Measurements from ENCODE around the gene PTGER1.
"Not testable (repeated sequence)": the region's sequence is repeated elsewhere in the genome, so short reads cannot be mapped to it uniquely, and the experiment has no call there.

The PTGER1 gene

DNA sequence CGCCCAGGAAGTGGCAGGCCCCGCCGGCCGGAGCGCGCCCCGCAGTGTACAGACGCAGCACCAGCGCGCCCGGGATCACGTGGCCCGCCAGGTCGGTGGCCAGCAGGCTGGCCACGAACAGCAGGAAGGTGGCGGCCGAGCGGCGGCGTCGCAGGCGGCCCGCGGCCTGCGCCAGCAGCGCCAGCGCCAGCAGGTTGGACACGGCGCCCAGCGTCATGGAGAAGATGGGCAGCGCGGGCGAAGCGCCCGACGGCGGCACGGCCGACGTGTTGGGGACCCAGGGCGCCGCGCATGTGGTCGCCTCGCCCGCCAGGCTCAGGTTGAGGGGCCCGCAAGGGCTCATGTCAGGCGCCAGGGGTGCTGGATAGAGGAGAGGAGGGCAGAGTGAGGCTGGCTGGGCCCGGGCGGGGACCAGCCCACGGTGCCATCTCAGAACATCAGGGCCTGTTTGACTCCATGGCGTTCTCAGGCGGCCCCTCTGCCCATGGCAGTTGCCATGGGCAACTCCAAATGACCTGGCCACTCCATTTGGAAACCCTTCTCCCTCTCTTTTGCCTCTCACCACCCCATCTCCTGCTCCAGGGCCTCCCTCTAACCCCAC is 1.1 kb downstream of the PTGER1 start:
- DNase-seq: no peak

DNA sequence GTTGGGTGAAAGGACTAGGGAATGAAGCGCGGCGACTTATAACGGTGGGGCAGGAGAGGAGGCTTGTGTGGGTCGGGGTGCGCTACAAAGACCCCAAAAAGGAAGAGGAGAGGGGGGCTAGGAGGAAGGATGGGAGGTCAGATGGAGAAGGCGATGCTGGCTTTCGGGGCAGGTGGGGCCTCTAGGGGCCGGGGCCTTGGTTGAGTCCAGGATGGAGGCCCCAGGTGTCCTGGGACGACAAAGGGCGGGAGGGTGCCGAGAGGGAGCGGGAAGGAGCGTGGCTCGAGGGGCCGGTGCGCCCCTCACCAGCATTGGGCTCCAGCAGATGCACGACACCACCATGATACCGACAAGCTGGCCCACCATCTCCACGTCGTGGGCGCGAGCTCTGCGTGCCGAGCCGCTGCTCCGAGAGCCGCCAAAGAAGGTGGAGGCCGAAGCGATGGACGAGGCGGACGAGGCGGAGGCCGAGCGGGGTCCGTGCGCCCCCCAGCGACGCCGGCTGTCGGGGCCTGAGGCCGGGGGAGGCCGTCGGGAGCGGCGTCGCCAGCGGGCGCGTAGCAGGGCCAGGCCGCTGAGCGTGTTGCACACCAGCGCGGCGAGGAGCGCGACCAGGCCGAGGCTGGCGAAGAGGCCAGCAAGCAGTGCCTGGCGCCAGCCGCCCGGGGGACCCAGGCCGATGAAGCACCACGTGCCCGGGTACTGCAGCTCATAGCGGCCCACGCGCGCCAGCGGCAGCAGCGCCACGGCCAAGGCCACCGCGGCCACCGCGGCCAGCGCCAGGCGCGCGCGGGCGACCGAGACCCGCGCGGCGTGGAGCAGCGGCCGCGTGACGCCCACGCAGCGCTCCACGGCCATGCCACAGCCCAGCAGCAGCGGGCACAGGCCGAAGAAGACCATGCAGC is 1.8 kb downstream of the PTGER1 start:
- no peak for DNase-seq

DNA sequence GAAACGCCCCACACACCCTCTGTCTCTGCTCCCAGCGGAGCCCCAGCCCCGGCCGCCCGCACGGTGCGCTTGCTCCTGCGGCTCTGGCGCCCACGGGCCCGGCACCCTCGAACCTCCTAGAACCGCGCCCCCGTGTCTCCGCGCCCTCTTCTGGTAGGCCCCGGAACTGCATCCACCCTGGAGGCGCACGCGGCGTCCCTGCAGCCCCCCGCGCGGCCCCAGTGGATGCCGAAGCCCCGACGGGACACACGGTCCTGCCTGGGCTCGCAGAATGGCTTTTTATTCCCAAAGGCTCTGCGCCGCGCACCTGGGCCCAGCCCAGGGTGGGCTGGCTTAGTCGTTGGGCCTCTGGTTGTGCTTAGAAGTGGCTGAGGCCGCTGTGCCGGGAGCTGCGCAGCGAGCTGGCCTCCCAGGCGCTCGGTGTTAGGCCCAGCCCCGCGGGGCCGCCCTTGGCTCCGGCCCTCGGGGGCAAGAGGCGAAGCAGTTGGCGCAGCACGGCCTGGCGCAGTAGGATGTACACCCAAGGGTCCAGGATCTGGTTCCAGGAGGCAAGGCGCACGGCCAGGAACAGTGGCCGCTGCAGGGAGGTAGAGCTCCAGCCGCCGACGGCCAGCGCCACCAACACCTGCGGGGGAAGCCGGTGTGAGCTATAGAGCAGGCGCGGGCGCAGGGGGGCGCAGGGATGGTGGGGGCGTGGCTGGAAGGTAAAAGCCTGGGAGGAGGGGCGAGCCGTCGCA is 2.8 kb downstream of the PTGER1 start:
- DNase-seq: peak; percentile 85

DNA sequence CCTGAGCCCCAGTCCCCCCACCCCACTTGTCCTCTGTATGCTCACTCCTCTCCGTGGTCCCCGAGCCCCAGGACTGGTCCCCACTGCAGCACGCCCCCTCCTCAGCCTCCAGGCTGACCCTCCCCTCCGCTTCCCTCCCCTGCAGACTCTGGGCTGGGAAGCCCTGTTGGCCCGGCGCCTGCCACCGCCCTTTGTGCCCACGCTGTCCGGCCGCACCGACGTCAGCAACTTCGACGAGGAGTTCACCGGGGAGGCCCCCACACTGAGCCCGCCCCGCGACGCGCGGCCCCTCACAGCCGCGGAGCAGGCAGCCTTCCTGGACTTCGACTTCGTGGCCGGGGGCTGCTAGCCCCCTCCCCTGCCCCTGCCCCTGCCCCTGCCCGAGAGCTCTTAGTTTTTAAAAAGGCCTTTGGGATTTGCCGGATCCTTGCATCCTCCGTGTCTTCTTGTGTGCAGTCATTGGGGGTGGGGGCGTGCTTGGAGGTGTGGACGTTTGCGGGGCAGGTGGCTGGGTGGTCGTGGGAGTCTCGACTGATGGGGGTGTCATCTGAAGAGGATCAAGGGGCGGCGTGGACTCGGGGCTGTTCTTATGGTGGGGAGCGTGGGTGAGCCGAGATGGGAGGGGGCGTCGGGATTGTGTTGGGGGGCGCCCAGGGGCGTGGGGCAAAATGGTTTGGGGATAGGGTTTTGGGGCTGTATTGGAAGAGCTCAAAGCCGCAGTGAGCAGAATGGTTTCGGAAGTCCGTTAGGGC is 3.5 kb downstream of the PTGER1 start:
- DNase-seq: no peak

DNA sequence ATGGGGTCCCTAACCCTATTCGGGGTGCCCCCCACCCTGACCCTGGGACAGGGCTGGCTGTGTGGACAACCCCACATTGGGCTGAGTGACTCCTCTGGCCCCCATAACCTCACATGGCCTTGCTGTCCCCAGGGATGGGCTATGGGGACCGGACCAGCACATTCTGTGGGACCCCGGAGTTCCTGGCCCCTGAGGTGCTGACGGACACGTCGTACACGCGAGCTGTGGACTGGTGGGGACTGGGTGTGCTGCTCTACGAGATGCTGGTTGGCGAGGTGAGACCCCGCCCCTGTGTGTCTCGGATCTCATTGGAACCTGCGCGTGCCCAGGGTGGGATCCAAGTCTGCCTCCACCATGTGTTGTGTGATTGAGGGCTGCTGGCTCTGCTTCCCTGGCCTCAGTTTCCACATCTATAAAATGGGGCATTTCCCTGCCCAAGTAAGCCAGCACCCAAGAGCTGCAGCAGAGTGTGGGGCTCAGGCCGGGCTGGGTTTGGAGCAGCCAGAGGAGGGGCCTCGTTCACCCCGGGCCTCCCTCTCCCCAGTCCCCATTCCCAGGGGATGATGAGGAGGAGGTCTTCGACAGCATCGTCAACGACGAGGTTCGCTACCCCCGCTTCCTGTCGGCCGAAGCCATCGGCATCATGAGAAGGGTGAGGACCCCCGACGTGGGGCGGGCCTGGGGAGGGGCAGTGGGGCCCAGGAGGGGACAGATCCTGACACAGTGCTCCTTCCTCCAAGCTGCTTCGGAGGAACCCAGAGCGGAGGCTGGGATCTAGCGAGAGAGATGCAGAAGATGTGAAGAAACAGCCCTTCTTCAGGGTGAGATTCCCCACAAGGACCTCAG is 4.9 kb downstream of the PTGER1 start:
- no peak for DNase-seq

DNA sequence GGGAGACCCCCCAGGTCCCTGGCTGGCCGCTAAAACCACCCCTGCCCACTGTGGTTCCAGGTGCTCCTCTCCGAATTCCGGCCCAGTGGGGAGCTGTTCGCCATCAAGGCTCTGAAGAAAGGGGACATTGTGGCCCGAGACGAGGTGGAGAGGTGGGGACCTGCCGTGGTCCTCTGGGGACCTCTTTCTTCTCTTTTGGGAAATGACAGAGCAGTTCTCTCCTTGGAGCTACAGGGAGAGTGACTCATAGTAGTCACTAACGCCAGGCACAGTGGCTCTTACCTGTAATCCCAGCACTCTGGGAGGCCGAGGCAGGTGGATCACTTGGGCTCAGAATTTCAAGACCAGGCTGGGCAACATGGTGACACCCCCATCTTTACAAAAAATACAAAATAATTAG is 7.3 kb downstream of the PTGER1 start:
- DNase-seq: no peak

DNA sequence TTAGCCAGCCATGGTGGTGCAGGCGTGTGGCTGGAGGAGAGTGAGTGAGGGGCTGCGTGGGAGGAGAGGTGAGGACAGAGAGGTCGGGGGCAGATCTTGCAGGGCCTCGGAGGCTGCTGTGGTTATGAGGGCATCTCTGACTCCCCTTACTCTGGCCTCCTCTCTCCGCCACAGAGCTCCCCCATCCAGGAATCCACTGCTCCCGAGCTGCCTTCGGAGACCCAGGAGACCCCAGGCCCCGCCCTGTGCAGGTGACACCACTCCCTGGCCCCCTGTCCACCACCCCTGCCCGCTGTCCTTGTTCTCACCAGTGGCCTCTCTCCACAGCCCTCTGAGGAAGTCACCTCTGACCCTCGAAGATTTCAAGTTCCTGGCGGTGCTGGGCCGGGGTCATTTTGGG is 7.8 kb downstream of the PTGER1 start:
- DNase-seq: no peak

DNA sequence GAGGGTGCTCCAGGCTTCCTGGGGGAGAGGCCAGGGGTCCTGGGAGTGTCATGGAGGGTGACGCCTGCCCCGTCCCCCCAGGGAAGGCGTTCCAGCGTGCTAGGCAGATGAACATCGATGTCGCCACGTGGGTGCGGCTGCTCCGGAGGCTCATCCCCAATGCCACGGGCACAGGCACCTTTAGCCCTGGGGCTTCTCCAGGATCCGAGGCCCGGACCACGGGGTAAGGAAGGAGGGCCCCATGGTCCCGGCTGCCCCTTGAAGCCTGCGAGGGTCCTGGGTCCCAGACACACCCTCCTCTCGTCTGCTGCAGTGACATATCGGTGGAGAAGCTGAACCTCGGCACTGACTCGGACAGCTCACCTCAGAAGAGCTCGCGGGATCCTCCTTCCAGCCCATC is 11.4 kb downstream of the PTGER1 start:
- no peak for DNase-seq

DNA sequence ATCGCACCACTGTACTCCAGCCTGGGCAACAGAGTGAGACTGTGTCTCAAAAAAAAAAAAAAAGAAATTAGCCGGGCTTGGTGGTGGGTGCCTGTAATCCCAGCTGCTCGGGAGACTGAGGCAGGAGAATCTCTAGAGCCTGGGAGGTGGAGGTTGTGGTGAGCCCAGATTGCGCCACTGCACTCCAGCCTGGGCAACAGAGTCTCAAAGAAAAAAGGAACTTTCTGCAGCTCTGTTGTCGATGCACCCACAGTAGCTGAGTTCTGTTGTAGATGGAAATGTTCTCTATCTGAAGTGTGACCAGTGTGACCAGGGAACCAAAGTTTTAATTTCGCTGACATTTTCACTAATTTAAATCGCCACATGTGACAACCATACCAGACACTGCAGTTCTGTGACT is 12.8 kb downstream of the PTGER1 start:
- DNase-seq: not testable (repeated sequence)

DNA sequence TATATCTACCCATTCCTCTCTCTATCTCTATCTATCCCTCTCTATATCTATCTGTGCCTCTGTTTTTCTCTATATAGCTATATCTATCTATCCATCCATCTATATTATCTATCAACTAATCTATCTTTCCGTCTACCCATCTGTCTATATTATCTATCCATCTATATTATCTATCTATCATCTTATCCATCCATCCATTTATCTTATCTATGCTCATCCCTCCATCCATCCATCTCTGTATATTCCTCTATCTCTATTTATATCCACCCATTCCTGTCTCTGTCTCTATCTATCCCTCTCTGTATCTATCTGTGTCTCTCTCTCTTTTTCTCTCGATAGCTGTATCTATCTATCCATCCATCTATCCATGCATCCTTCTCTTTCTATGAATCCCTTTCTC is 14.2 kb downstream of the PTGER1 start:
- no peak for DNase-seq

DNA sequence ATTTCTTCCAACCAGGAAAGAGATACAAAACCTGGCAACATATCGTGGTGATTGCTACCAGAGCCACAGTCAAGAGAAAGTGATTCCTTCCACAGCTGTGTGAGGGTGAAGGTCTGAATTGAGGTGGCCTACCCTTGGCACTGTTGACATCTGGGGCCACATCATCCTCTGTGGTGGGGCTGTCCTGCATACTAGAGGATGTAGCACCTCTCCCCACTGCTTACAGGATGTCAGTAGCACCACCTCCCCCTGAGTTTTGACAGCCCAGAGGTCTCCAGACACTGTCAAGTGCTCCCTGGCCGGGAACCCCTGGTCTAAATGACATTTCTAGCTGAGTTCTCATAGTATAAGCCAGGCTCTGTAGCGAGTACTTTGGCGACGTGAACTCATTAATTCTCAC is 15.5 kb downstream of the PTGER1 start:
- peak; percentile 61 for DNase-seq

DNA sequence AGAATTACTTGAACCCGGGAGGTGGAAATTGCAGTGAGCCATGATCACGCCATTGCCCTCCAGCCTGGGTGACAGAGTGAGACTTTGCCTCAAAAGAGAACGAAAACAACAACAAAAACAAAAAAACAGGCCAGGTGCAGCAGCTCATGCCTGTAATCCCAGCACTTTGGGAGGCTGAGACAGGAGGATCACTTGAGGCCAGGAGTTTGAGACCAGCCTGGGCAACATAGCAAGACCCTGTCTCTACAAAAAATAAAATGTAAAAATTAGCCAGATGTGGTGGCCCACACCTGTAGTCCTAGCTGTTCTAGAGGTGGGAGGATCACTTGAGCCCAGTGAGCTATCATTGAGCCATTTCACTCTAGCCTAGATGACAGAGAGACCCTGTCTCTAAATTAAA is 22.9 kb downstream of the PTGER1 start:
- not testable (repeated sequence) for DNase-seq

DNA sequence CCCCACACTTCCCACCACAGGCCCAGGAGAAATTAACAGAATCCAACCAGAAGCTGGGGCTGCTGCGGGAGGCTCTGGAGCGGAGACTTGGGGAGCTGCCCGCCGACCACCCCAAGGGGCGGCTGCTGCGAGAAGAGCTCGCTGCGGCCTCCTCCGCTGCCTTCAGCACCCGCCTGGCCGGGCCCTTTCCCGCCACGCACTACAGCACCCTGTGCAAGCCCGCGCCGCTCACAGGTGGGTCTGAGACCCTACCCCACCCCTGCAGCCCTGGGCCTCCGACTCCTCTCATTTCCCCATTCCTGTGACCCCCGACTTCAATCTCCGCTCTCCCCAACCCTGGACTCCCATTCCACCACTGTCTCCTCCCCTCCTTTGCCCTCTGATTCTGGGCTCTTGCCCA is 24.3 kb downstream of the PTGER1 start:
- no peak for DNase-seq

DNA sequence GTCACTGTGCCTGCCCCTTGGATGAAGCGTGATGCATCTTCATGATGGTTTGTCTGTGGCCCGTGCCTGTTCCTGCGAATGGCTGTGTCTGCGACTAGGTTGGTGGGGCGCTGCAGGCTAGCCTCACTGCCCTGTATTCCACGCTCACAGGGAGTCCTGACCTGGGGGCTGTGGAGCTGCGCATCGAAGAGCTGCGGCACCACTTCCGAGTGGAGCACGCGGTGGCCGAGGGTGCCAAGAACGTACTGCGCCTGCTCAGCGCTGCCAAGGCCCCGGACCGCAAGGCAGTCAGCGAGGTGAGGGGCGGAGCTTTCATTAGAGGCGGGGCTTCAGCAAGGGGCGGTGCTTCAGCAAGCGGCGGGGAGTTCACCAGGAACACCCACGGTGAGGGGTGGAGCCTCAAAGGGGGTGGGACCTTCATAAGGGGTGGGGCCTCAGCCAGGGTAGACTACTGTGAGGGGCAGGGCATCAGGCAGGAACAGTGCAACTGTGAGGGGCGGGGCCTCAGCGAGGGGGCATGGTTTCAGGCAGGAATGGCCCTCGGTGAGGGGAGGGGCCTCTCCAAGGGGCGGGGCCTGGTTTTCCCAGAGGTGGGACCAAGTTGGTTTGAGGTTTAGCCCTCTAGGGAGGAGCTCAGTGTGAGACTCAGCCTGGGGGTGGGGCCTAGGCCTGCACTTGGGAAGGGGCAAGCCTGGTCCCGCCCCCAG is 24.8 kb downstream of the PTGER1 start:
- peak; percentile 79 for DNase-seq

DNA sequence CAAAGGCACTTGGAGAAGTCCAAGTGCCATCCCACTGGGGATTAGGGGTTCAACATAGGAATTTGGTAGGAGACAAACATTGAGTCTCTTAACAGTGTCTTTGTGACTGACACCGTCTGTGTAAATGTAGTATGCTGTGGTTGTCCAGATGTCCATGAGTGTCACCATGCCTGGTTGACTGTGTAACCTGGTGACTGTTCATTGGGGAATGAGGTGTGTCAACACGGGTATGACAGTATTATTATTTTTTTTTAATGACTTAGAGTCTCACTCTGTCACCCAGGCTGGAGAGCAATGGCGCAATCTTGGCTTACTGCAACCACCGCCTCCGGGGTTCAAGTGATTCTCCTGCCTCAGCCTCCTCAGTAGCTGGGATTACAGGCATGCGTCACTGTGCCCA is 25.8 kb downstream of the PTGER1 start:
- DNase-seq: no peak

DNA sequence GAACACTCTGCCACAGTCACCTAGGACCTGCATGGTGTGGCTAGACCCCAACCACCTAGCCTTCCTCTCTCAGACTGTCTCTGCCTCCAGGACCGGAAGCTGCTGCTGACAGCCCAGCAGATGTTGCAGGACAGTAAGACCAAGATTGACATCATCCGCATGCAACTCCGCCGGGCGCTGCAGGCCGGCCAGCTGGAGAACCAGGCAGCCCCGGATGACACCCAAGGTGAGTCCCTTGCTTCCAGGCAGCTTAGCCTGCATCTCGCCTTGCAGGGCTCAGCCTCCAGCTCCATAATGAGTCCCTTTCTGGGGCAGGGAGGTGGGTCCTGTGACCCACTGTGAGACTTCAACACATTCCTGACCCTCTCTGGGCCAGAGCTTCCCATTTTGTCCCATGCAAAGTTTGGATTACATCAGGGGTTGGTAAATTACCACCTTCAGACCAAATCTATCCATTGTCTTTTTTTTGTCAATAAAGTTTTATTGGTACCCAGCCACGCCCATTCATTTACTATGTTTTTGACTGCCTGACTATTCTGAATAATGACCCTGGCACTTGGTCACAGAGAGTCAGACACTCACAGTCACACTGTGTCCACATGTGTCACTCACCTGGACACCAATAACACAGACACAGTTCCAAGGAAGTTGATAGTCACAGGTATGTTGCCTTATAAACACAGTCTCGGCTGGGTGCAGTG is 28.7 kb downstream of the PTGER1 start:
- no peak for DNase-seq

DNA sequence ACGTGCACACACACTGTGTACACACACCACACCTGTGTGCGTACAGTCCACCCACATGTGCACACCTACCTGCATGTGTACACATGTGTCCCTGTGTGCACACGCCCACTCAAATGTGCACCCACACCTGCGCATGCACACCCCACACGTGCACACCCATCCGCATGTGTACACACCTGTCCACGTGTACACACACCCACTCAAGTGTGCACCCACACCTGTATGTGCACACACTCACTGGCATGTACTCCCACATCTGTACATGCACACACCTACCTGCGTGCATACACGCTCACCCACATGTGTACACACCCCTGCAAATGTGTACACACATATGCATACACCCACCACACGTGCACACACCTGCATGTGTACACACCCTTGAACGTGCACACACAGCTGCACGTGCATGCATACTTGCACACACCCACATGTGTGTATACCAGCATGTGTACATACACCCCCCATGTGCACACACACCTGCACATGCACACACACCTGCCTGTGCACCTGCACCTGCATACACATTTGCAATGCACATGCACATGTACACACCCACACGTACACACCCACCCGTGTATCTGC is 31.4 kb downstream of the PTGER1 start:
- DNase-seq: no peak

DNA sequence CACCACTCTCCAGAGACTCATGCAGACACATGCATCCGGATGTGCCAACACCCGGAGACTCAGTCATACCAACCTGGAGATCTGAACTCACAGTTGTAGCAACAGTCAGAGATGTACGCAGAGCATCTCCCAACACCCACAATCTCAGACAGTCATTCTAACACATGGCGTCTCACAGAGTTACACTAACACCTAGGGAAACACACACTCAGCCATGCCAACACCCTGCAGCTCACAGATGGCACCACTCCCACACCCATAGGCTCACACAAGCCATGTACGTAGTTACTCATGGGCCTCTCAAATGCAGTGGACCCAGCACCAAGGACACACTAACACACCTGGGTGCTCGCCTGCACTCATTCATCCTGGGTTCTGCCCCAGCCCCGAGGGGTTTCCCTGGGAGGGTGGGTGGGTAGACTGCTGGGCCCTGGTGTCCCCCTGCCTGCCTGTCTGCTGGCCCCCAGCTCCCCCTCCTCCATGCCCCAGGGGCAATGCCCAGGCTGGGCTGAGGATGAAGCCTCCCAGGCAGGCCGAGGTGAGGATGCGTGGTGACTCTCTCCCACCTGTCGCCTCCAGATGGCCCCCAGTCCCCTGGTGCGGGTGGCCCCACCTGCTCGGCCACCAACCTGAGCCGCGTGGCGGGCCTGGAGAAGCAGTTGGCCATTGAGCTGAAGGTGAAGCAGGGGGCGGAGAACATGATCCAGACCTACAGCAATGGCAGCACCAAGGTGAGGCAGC is 32.1 kb downstream of the PTGER1 start:
- DNase-seq: no peak

DNA sequence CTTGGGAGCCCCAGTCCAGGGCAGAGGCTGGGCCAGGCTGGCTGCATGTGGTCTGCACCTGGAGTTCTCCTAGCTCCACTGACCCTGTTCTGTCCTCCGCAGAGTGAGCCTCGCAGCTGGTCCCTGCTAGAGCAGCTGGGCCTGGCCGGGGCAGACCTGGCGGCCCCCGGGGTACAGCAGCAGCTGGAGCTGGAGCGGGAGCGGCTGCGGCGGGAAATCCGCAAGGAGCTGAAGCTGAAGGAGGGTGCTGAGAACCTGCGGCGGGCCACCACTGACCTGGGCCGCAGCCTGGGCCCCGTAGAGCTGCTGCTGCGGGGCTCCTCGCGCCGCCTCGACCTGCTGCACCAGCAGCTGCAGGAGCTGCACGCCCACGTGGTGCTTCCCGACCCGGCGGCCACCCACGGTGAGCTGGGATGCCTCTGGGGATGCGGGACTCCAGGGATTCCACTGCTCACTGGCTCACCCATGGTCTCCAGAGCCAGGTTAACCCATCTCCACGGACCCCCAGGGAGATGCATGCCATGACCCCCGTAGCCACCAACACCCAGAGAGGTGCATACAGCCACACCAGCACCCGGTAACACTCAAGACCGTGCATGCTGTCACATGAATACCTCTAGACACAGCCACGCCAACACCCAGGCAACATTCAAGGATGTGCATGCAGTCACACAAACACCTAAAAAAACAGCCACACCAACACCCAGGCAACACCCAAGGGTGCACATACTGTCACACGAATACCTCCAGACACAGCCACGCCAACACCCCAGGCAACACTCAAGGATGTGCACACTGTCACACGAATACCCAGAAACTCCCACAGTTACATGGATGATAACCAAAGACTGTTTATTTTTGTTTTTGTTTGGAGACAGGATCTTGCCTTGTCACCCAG is 33.9 kb downstream of the PTGER1 start:
- no peak for DNase-seq
